HCT116 (cell line): Measurements from ENCODE around the gene ESYT1. TPM values are rescaled to one million over a fixed set of nuclear protein-coding genes. Genes with fewer than 3 reads are reported as not detected.

Experiments used
- ATAC-seq: fragments of 200-7000 bp; cut with Tn5 transposase; 2 replicates; pipeline ENCODE4 v1.9.1; 2020; ENCODE audit warnings: mild to moderate bottlenecking, moderate library complexity
- BruUV-seq: library from RNA; stranded (reverse); fragments of 400-500 nt; replicated peaks from 2 replicates; lab custom pipeline; 2021; lab: Mats Ljungman, UMichigan
- CTCF ChIA-PET: fragments of 300-600 bp; sonication (Branson Sonifier 250); formaldehyde crosslinking; loops from one replicate; lab custom pipeline; 2021; ENCODE audit warnings: antibody characterized with exemption; lab: Charles Lee
- POLR2A ChIA-PET: fragments of 300-600, 350-600 bp; sonication (Branson Sonifier 250); formaldehyde crosslinking; loops from one replicate; lab custom pipeline; 2021; ENCODE audit warnings: antibody characterized with exemption; lab: Charles Lee
- RAD21 ChIA-PET, 2 experiments: fragments of 300-600 bp; sonication (Branson Sonifier 250); formaldehyde crosslinking; loops; one replicate each; lab custom pipeline; 2023; ENCODE audit warnings: low total read pairs in 2 of 2; ENCODE audit not compliant: uncharacterized antibody in 2 of 2, unreplicated experiment in 2 of 2, low non-redundant PET in 1 of 2; lab: Charles Lee
- DNase-seq: peaks from one replicate; pipeline ENCODE4 v3.0.0-alpha.2; 2010; ENCODE audit warnings: low read depth, low spot score
- H2AFZ ChIP-seq: fragments of 200-600 bp; shearing (Covaris generic), sonication (generic); 2 replicates; pipeline ENCODE4 v1.6.1; 2017; ENCODE audit warnings: low read depth, mixed run types, mixed read lengths, antibody characterized with exemption, low read length; ENCODE audit not compliant: poor library complexity, severe bottlenecking
- H3K27ac ChIP-seq: 2 replicates; pipeline ENCODE4 v1.5.1; 2012; ENCODE audit warnings: low read depth, low read length
- H3K27me3 ChIP-seq: fragments of 200-600 bp; sonication (generic); 2 replicates; pipeline ENCODE4 v1.6.1; 2016; ENCODE audit warnings: mixed run types, low read length, mixed read lengths; ENCODE audit not compliant: insufficient read depth
- H3K36me3 ChIP-seq, 2 experiments: fragments of 200-500 bp in 1 of 2; fragments of 200-600 bp in 1 of 2; sonication (Bioruptor generic) in 1 of 2; sonication (generic) in 1 of 2; 2 replicates each; pipeline versions ENCODE4 v1.5.1 to v1.6.1; 2014 to 2016; ENCODE audit warnings: low read length in 2 of 2, inconsistent platforms in 1 of 2, mixed read lengths in 1 of 2, mixed run types in 1 of 2; ENCODE audit not compliant: insufficient read depth in 2 of 2, control insufficient read depth in 1 of 2
- H3K4me1 ChIP-seq, 2 experiments: fragments of 200-600 bp in 1 of 2; sonication (generic) in 1 of 2; 2 replicates each; pipeline versions ENCODE4 v1.5.1 to v1.6.1; 2012 to 2017; ENCODE audit warnings: low read length in 2 of 2, inconsistent platforms in 1 of 2, mild to moderate bottlenecking in 1 of 2, mixed read lengths in 1 of 2, mixed run types in 1 of 2, moderate library complexity in 1 of 2; ENCODE audit not compliant: insufficient read depth in 2 of 2, control insufficient read depth in 1 of 2
- H3K4me2 ChIP-seq: fragments of 200-600 bp; sonication (generic); 2 replicates; pipeline ENCODE4 v1.6.1; 2017; ENCODE audit warnings: mixed run types, low read length, mixed read lengths
- H3K4me3 ChIP-seq, 2 experiments: fragments of 200-600 bp in 1 of 2; sonication (generic) in 1 of 2; replicated peaks in 1 of 2; 2 replicates each; pipeline ENCODE4 v1.5.1; 2011 to 2016; ENCODE audit warnings: low read length in 2 of 2, control low read depth in 1 of 2, low read depth in 1 of 2, mild to moderate bottlenecking in 1 of 2, mixed read lengths in 1 of 2, mixed run types in 1 of 2
- H3K79me2 ChIP-seq: fragments of 200-600 bp; sonication (generic); 2 replicates; pipeline ENCODE4 v1.6.1; 2017; ENCODE audit warnings: mild to moderate bottlenecking, mixed run types, low read length, moderate library complexity, mixed read lengths; ENCODE audit not compliant: insufficient read depth
- H3K9ac ChIP-seq: fragments of 200-600 bp; sonication (generic); 2 replicates; pipeline ENCODE4 v1.6.1; 2016; ENCODE audit warnings: low read length, mixed read lengths
- H3K9me2 ChIP-seq: fragments of 200-600 bp; sonication (generic), shearing (Covaris generic); 2 replicates; pipeline ENCODE4 v1.6.1; 2017; ENCODE audit warnings: mixed run types, mild to moderate bottlenecking, moderate library complexity; ENCODE audit not compliant: insufficient read depth
- H3K9me3 ChIP-seq, 2 experiments: fragments of 200-500 bp in 1 of 2; fragments of 200-600 bp in 1 of 2; sonication (Bioruptor generic) in 1 of 2; sonication (generic) in 1 of 2; 2 replicates each; pipeline ENCODE4 v1.6.1; 2014 to 2017; ENCODE audit warnings: low read length in 2 of 2, mixed read lengths in 2 of 2, inconsistent platforms in 1 of 2, low read depth in 1 of 2, mild to moderate bottlenecking in 1 of 2, mixed run types in 1 of 2, moderate library complexity in 1 of 2; ENCODE audit not compliant: control insufficient read depth in 1 of 2, insufficient read depth in 1 of 2
- H4K20me1 ChIP-seq: fragments of 200-600 bp; sonication (generic), shearing (Covaris generic); 2 replicates; pipeline ENCODE4 v1.6.1; 2017; ENCODE audit warnings: mixed run types, mild to moderate bottlenecking, moderate library complexity; ENCODE audit not compliant: insufficient read depth
- ELF1 ChIP-seq: IDR thresholded peaks from 2 replicates; pipeline ENCODE4 v1.6.1; 2012; ENCODE audit warnings: low read depth, borderline replicate concordance
- EZH2 ChIP-seq: fragments of 200-600 bp; sonication (generic); IDR thresholded peaks from 2 replicates; pipeline ENCODE4 v1.6.1; 2017; ENCODE audit warnings: antibody characterized with exemption, mixed run types
- EZH2phosphoT487 ChIP-seq: fragments of 200-600 bp; IDR thresholded peaks from 2 replicates; pipeline ENCODE4 v1.6.1; 2018; ENCODE audit warnings: antibody characterized with exemption, borderline replicate concordance
- FOSL1 ChIP-seq: IDR thresholded peaks from 2 replicates; pipeline ENCODE4 v1.6.1; 2012; ENCODE audit warnings: low read depth
- JUND ChIP-seq: IDR thresholded peaks from 2 replicates; pipeline ENCODE4 v1.6.1; 2012
- MAX ChIP-seq: IDR thresholded peaks from 2 replicates; pipeline ENCODE4 v1.6.1; 2012
- POLR2AphosphoS5 ChIP-seq: IDR thresholded peaks from 2 replicates; pipeline ENCODE4 v1.6.1; 2011; ENCODE audit warnings: mild to moderate bottlenecking, low read depth, low read length, moderate library complexity
- SP1 ChIP-seq: IDR thresholded peaks from 2 replicates; pipeline ENCODE4 v1.6.1; 2012; ENCODE audit warnings: low read depth
- TCF7L2 ChIP-seq: IDR thresholded peaks from 2 replicates; pipeline ENCODE4 v1.7.0; 2011; ENCODE audit warnings: borderline replicate concordance, inconsistent platforms; ENCODE audit not compliant: insufficient read depth, insufficient read length; ENCODE audit errors: extremely low read depth
- ZBTB33 ChIP-seq: IDR thresholded peaks from 2 replicates; pipeline ENCODE4 v1.6.1; 2011; ENCODE audit warnings: mild to moderate bottlenecking, low read length, moderate library complexity; ENCODE audit not compliant: insufficient replicate concordance; ENCODE audit errors: extremely low read depth
- ZNF274 ChIP-seq: fragments of 200-500 bp; sonication (Bioruptor generic); IDR thresholded peaks from 2 replicates; pipeline ENCODE4 v1.6.1; 2014; ENCODE audit warnings: mild to moderate bottlenecking, low read depth, low read length, inconsistent platforms
- intact Hi-C: fragments of 100-400 bp; cut with micrococcal nuclease; formaldehyde crosslinking; loops from 2 replicates; pipeline ENCODE4 v1.10.0; 2022
- total RNA-seq: library from RNA; stranded (reverse); gene quantifications from one replicate; pipeline ENCODE4 v1.2.1, GENCODE V29; 2021; ENCODE audit not compliant: unreplicated experiment
- TF ChIP-seq, protein P1 (sequence below), 3 experiments: fragments of 200-600 bp in 1 of 3; sonication (generic) in 1 of 3; IDR thresholded peaks in 2 of 3; conservative IDR thresholded peaks in 1 of 3; 2 replicates each; pipeline ENCODE4 v1.5.1; 2012 to 2017; ENCODE audit warnings: low read depth in 2 of 3, low read length in 2 of 3, antibody characterized with exemption in 1 of 3, borderline replicate concordance in 1 of 3, control low read depth in 1 of 3, mild to moderate bottlenecking in 1 of 3, mixed read lengths in 1 of 3, mixed run types in 1 of 3, moderate library complexity in 1 of 3; ENCODE audit not compliant: insufficient read depth in 1 of 3
- TF ChIP-seq, protein P2 (sequence below): IDR thresholded peaks from 2 replicates; pipeline ENCODE4 v1.6.1; 2012; ENCODE audit warnings: low read depth

The ESYT1 gene
- total RNA-seq, 1 experiment from 2014 or later = 80.9 TPM

DNA sequence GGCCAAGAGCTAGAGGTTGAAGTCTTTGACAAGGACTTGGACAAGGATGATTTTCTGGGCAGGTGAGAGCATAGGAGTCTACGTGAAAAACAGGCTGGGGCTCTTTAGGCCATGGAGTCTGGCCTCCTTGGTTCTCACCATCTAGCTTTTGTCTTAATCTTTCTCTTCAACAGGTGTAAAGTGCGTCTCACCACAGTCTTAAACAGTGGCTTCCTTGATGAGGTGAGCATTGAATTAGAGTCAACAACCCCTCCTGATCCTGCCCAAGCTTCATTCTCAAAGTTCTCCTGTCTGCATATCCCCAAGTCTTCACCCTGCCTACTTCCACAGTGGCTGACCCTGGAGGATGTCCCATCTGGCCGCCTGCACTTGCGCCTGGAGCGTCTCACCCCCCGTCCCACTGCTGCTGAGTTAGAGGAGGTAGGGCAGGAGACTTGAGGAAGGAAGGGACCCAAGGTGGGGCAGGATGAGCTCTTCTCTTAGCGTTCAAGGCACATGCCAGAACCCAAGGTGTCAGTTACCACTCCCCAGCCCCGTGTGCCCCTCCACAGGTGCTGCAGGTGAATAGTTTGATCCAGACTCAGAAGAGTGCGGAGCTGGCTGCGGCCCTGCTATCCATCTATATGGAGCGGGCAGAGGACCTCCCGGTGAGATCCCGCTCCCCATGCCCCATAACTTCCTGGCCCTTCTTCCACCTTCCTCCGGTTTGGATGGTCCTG is 9.9 kb downstream of the ESYT1 start:
- H3K4me2 ChIP-seq = no peak overlapping the region
- H3K9me2 ChIP-seq = no peaks in the 10 kb centered on the region
- no peak overlapping the region for H2AFZ ChIP-seq
- no peaks in the 10 kb centered on the region for H3K79me2 ChIP-seq
- H3K27me3 ChIP-seq = no peaks in the 10 kb centered on the region
- no peaks in the 10 kb centered on the region for H3K4me1 ChIP-seq
- no peak for DNase-seq
- ChIA-PET RAD21 (no interaction called here), CTCF (no interaction called here)
- no peaks in the 10 kb centered on the region for H4K20me1 ChIP-seq
- TF ChIP-seq, protein P1, sequence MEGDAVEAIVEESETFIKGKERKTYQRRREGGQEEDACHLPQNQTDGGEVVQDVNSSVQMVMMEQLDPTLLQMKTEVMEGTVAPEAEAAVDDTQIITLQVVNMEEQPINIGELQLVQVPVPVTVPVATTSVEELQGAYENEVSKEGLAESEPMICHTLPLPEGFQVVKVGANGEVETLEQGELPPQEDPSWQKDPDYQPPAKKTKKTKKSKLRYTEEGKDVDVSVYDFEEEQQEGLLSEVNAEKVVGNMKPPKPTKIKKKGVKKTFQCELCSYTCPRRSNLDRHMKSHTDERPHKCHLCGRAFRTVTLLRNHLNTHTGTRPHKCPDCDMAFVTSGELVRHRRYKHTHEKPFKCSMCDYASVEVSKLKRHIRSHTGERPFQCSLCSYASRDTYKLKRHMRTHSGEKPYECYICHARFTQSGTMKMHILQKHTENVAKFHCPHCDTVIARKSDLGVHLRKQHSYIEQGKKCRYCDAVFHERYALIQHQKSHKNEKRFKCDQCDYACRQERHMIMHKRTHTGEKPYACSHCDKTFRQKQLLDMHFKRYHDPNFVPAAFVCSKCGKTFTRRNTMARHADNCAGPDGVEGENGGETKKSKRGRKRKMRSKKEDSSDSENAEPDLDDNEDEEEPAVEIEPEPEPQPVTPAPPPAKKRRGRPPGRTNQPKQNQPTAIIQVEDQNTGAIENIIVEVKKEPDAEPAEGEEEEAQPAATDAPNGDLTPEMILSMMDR (IDR thresholded peaks at IDR 0.05 in 2 of 3, conservative IDR thresholded peaks at IDR 0.05 in 1 of 3; ENCODE audit: borderline replicate concordance in 1 of 3, insufficient read depth in 1 of 3, low read depth in 2 of 3, low read length in 2 of 3) = no peak
- TF ChIP-seq EZH2 (no peak), ELF1 (no peak), TCF7L2 (no peak), ZNF274 (no peak), MAX (no peak), JUND (no peak), POLR2AphosphoS5 (no peak), FOSL1 (no peak), SP1 (no peak), EZH2phosphoT487 (no peak), ZBTB33 (no peak)
- TF ChIP-seq, protein P2, sequence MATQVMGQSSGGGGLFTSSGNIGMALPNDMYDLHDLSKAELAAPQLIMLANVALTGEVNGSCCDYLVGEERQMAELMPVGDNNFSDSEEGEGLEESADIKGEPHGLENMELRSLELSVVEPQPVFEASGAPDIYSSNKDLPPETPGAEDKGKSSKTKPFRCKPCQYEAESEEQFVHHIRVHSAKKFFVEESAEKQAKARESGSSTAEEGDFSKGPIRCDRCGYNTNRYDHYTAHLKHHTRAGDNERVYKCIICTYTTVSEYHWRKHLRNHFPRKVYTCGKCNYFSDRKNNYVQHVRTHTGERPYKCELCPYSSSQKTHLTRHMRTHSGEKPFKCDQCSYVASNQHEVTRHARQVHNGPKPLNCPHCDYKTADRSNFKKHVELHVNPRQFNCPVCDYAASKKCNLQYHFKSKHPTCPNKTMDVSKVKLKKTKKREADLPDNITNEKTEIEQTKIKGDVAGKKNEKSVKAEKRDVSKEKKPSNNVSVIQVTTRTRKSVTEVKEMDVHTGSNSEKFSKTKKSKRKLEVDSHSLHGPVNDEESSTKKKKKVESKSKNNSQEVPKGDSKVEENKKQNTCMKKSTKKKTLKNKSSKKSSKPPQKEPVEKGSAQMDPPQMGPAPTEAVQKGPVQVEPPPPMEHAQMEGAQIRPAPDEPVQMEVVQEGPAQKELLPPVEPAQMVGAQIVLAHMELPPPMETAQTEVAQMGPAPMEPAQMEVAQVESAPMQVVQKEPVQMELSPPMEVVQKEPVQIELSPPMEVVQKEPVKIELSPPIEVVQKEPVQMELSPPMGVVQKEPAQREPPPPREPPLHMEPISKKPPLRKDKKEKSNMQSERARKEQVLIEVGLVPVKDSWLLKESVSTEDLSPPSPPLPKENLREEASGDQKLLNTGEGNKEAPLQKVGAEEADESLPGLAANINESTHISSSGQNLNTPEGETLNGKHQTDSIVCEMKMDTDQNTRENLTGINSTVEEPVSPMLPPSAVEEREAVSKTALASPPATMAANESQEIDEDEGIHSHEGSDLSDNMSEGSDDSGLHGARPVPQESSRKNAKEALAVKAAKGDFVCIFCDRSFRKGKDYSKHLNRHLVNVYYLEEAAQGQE = no peak
- TF ChIP-seq, all 23 proteins: peak for 0
- POLR2A ChIA-PET = interaction anchor here (0.9 kb wide), 1 partner anchor 10 kb away, joined by 3 read pairs; the partner anchor contains the start of gene ESYT1
- Histone ChIP-seq H3K27ac (no peak overlapping the region), H3K9me3 (no peaks in the 10 kb centered on the region), H3K4me3 (no peak overlapping the region), H3K36me3 (peaks cover 40 to 70% of the 10 kb centered on the region in 2 experiments), H3K9ac (no peak overlapping the region)
- intact Hi-C loops = no loop called here
- ATAC-seq = no peak
- TSS peak; percentile 4 for BruUV-seq
